ENCODE data around the gene FRMPD4. TPM values are rescaled to one million over a fixed set of nuclear protein-coding genes. Genes with fewer than 3 reads are reported as not detected.

Gene FRMPD4
- total and polyA plus RNA-seq, 10 of the 15 experiments (the other 5 are each of a cell fraction or from before 2014, with no cell fraction given): not detected

GRCh38 chrX:12405306-12405705 lies 267.0 kb downstream of the FRMPD4 start (continued):
- no peak for TF ChIP-seq CTCF (IDR thresholded peaks at IDR 0.05 in 2 of 3, conservative IDR thresholded peaks at IDR 0.05 in 1 of 3; ENCODE audit: control insufficient read depth in 2 of 3, extremely low read depth in 1 of 3, insufficient read depth in 1 of 3, low read depth in 3 of 3, low read length in 3 of 3)
- TF ChIP-seq IRF4 (IDR thresholded peaks at IDR 0.05; ENCODE audit: low read depth, low read length): no peak
- TF ChIP-seq MAX (IDR thresholded peaks at IDR 0.05; ENCODE audit: low read depth, low read length): no peak
- TF ChIP-seq MTA2 (IDR thresholded peaks at IDR 0.05; ENCODE audit: low read depth): no peak
- no peak for TF ChIP-seq TBL1XR1 (IDR thresholded peaks at IDR 0.05; ENCODE audit: low read depth, low read length)
- TF ChIP-seq TCF7 (IDR thresholded peaks at IDR 0.05; ENCODE audit: borderline replicate concordance): no peak
- TF ChIP-seq TCF3 (IDR thresholded peaks at IDR 0.05; ENCODE audit: borderline replicate concordance, insufficient read depth, low read depth, low read length): no peak
- no peak for TF ChIP-seq ZNF687 (IDR thresholded peaks at IDR 0.05)
- no peak for TF ChIP-seq RFX5 (IDR thresholded peaks at IDR 0.05; ENCODE audit: low read depth, low read length)
- TF ChIP-seq CHD2 (IDR thresholded peaks at IDR 0.05; ENCODE audit: borderline replicate concordance, low read depth, low read length): no peak
- no peak for TF ChIP-seq FOS (IDR thresholded peaks at IDR 0.05; ENCODE audit: borderline replicate concordance, extremely low read depth, insufficient read length)
- no peak for TF ChIP-seq STAT1 (conservative IDR thresholded peaks at IDR 0.05)
- TF ChIP-seq PAX8 (IDR thresholded peaks at IDR 0.05): no peak
- TF ChIP-seq LARP7 (IDR thresholded peaks at IDR 0.05): no peak
- no peak for TF ChIP-seq SMC3 (IDR thresholded peaks at IDR 0.05; ENCODE audit: borderline replicate concordance, low read length)
- no peak for TF ChIP-seq CEBPB (IDR thresholded peaks at IDR 0.05; ENCODE audit: borderline replicate concordance in 1 of 2, low read depth in 2 of 2, low read length in 2 of 2)
- TF ChIP-seq PBX3 (IDR thresholded peaks at IDR 0.05; ENCODE audit: insufficient replicate concordance, low read depth, low read length): no peak

Data from GM12878 (cell line).